DMS153 treated with DMSO at 0.1 percent for 48 hours (cell line): Measurements from ENCODE around the gene DNAH8.

ENCODE experiments used
- DNase-seq: peaks from one replicate; lab custom pipeline; 2025; ENCODE audit not compliant: unreplicated experiment; lab: John Stamatoyannopoulos, UW

Gene DNAH8

GRCh38 chr6:38796850-38797249 is 81.7 kb downstream of the DNAH8 start:
- no peak for DNase-seq

GRCh38 chr6:38797391-38797790 is 82.3 kb downstream of the DNAH8 start:
- DNase-seq: no peak

GRCh38 chr6:38799529-38800184 is 84.5 kb downstream of the DNAH8 start:
- no peak for DNase-seq

GRCh38 chr6:38801305-38801704 is 86.2 kb downstream of the DNAH8 start:
- no peak for DNase-seq

GRCh38 chr6:38802497-38802896 is 87.4 kb downstream of the DNAH8 start:
- DNase-seq: no peak

- DNase-seq: no peak
Observed at GRCh38 chr6:38803129-38803528, 88.0 kb downstream of the DNAH8 start.

- no peak for DNase-seq
Observed at GRCh38 chr6:38804358-38804757, 89.2 kb downstream of the DNAH8 start.

- no peak for DNase-seq
Observed at GRCh38 chr6:38805127-38805655, 90.1 kb downstream of the DNAH8 start.

- DNase-seq: no peak
Observed at GRCh38 chr6:38805692-38806091, 90.6 kb downstream of the DNAH8 start.

GRCh38 chr6:38806271-38806670 is 91.2 kb downstream of the DNAH8 start:
- no peak for DNase-seq

- no peak for DNase-seq
Observed at GRCh38 chr6:38806833-38807232, 91.7 kb downstream of the DNAH8 start.

- DNase-seq: no peak
Observed at GRCh38 chr6:38808039-38808438, 92.9 kb downstream of the DNAH8 start.

GRCh38 chr6:38813041-38813823 is 98.1 kb downstream of the DNAH8 start:
- DNase-seq: no peak

GRCh38 chr6:38814761-38815160 is 99.7 kb downstream of the DNAH8 start:
- DNase-seq: no peak

GRCh38 chr6:38815250-38815649 is 100.1 kb downstream of the DNAH8 start:
- no peak for DNase-seq

- no peak for DNase-seq
Observed at GRCh38 chr6:38818691-38819090, 103.6 kb downstream of the DNAH8 start.

- DNase-seq: no peak
Observed at GRCh38 chr6:38822963-38823362, 107.9 kb downstream of the DNAH8 start.

- no peak for DNase-seq
Observed at GRCh38 chr6:38824243-38824894, 109.3 kb downstream of the DNAH8 start.

- DNase-seq: no peak
Observed at GRCh38 chr6:38827024-38827423, 111.9 kb downstream of the DNAH8 start.

GRCh38 chr6:38831865-38832264 is 116.8 kb downstream of the DNAH8 start:
- DNase-seq: no peak

GRCh38 chr6:38833320-38833719 is 118.2 kb downstream of the DNAH8 start:
- DNase-seq: no peak

GRCh38 chr6:38836585-38836984 is 121.5 kb downstream of the DNAH8 start:
- DNase-seq: no peak
